Measurements from ENCODE around the gene SLC22A23. TPM values are rescaled to one million over a fixed set of nuclear protein-coding genes. Genes with fewer than 3 reads are reported as not detected.

The SLC22A23 gene
- total RNA-seq, 8 experiments from 2014 or later: 10.5 to 24.1 (median 13.2) TPM

- H3K4me3 ChIP-seq: peak overlapping the region; percentile 62 to 93 (median 68)
- WGBS, 10 experiments: 0 to 1% (median 0%) methylated on average over 2 to 16 of the region's 21 CpGs; no CpG with 5 or more reads in 1 of the 10 experiments
- peak; percentile 7 to 60 (median 18) for ATAC-seq (replicated peaks in 6 of 8)
- in situ Hi-C loops (cut with MboI; ENCODE audit: low pct_unique_long_range_greater_than_20kb in 2 of 9, low sequenced_read_pairs in 9 of 9, unreplicated experiment in 9 of 9): loop anchor here in 2 of 9 experiments (25.0 kb wide), 2 partner anchors 122 to 753 kb away; a partner anchor contains a TSS
- peaks cover 13 to 22% of the 10 kb centered on the region in 2 donors for H3K4me1 ChIP-seq (replicated peaks in 1 of 2)
- H3K27ac ChIP-seq: peak overlapping the region; percentile 62 to 85
These were observed 197.3 kb downstream of the SLC22A23 start for GRCh38 chr6:3259491-3259958.

GRCh38 chr6:3258720-3259490 lies 197.9 kb downstream of the SLC22A23 start, which contains the start of gene PSMG4:
TSS of gene PSMG4 (plus strand) at chr6:3258947. CDS start at chr6:3259023, 76 bp downstream.
- 0 to 7% (median 0%) methylated on average over 2 to 7 of the region's 80 CpGs; no CpG with 5 or more reads in 7 of the 10 experiments for WGBS, 10 experiments
- ATAC-seq (replicated peaks in 6 of 8): peak; percentile 75 to 92 (median 89)
- in situ Hi-C loops (cut with MboI; ENCODE audit: low pct_unique_long_range_greater_than_20kb in 2 of 9, low sequenced_read_pairs in 9 of 9, unreplicated experiment in 9 of 9): loop anchor here in 2 of 9 experiments (25.0 kb wide), 2 partner anchors 122 to 753 kb away; a partner anchor contains a TSS
- peak within 1 kb of the TSS; percentile 62 to 85 for H3K27ac ChIP-seq
- peaks cover 13 to 22% of the 10 kb centered on the region in 2 donors for H3K4me1 ChIP-seq (replicated peaks in 1 of 2)
- H3K4me3 ChIP-seq: peak within 1 kb of the TSS; percentile 62 to 93 (median 68)

GRCh38 chr6:3258201-3258600 lies 198.6 kb downstream of the SLC22A23 start:
- in situ Hi-C loops (cut with MboI; ENCODE audit: low pct_unique_long_range_greater_than_20kb in 2 of 9, low sequenced_read_pairs in 9 of 9, unreplicated experiment in 9 of 9): loop anchor here in 2 of 9 experiments (25.0 kb wide), 2 partner anchors 121 to 754 kb away; a partner anchor contains a TSS
- Histone ChIP-seq H3K4me1 (replicated peaks in 1 of 2) (peaks cover 13 to 22% of the 10 kb centered on the region in 2 donors), H3K27ac (peak overlapping the region; percentile 29 to 61), H3K4me3 (peak overlapping the region; percentile 62 to 93 (median 68))
- no peak for ATAC-seq (replicated peaks in 6 of 8)
- WGBS, 10 experiments: 0 to 80% (median 52%) methylated on average over 1 to 9 of the region's 12 CpGs; no CpG with 5 or more reads in 1 of the 10 experiments

GRCh38 chr6:3253597-3253961 lies 203.3 kb downstream of the SLC22A23 start:
- ATAC-seq (replicated peaks in 6 of 8): no peak

GRCh38 chr6:3252861-3253596 lies 203.8 kb downstream of the SLC22A23 start:
- 50 to 100% (median 97%) methylated on average over 1 to 13 of the region's 22 CpGs; no CpG with 5 or more reads in 3 of the 10 experiments for WGBS, 10 experiments
- H3K27ac ChIP-seq: no peak overlapping the region
- H3K4me1 ChIP-seq (replicated peaks in 1 of 2): peaks cover 33 to 40% of the 10 kb centered on the region in 2 donors
- in situ Hi-C loops (cut with MboI; ENCODE audit: low pct_unique_long_range_greater_than_20kb in 2 of 9, low sequenced_read_pairs in 9 of 9, unreplicated experiment in 9 of 9): loop anchor here in 2 of 9 experiments (25.0 kb wide), 2 partner anchors 116 to 759 kb away; a partner anchor contains a TSS
- ATAC-seq (replicated peaks in 6 of 8): peak in 2 of 8 experiments; percentile 44 to 50
- no peak overlapping the region for H3K4me3 ChIP-seq

More at GRCh38 chr6:3253597-3253961, 203.3 kb downstream of the SLC22A23 start:
- in situ Hi-C loops (cut with MboI; ENCODE audit: low pct_unique_long_range_greater_than_20kb in 2 of 9, low sequenced_read_pairs in 9 of 9, unreplicated experiment in 9 of 9): loop anchor here in 2 of 9 experiments (25.0 kb wide), 2 partner anchors 116 to 759 kb away; a partner anchor contains a TSS
- Histone ChIP-seq H3K4me3 (no peak overlapping the region), H3K27ac (no peak overlapping the region), H3K4me1 (replicated peaks in 1 of 2) (peaks cover 32 to 39% of the 10 kb centered on the region in 2 donors)
- 90 to 100% (median 96%) methylated on average over 2 to 5 of the region's 40 CpGs; no CpG with 5 or more reads in 7 of the 10 experiments for whole genome bisulfite sequencing, 10 experiments

DNA sequence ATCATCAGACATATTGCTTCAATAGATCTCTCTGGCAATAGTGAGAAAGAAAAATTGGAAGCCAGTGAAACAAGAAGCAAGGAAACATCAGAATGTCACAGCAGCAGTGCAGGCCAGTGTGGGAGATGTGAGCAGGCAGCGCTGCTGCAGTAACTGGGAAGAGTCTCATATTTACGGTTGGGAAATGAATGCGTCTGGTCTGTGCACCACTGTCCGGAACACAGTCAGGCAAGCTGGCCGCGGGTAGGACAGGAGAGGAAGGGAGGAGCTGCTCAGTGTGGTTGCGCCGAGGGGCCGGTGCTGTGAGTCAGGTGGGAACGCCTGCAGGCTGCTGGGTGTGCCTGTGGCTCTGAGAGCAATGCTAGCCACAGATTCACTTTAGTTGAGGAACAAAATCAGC lies 204.5 kb downstream of the SLC22A23 start:
- peak in 7 of 8 experiments; percentile 2 to 92 (median 6) for ATAC-seq (replicated peaks in 6 of 8)
- WGBS, 10 experiments: 10 to 94% (median 90%) methylated on average over 2 to 9 of the region's 10 CpGs; no CpG with 5 or more reads in 3 of the 10 experiments
- in situ Hi-C loops (cut with MboI; ENCODE audit: low pct_unique_long_range_greater_than_20kb in 2 of 9, low sequenced_read_pairs in 9 of 9, unreplicated experiment in 9 of 9): loop anchor here in 2 of 9 experiments (25.0 kb wide), 2 partner anchors 115 to 760 kb away; a partner anchor contains a TSS
- Histone ChIP-seq H3K27ac (no peak overlapping the region), H3K4me3 (no peak overlapping the region), H3K4me1 (replicated peaks in 1 of 2) (peaks cover 38 to 44% of the 10 kb centered on the region in 2 donors)

- H3K27ac ChIP-seq: peak overlapping the region in 1 of 2 donors; percentile 57
- H3K4me1 ChIP-seq (replicated peaks in 1 of 2): peaks cover 41 to 48% of the 10 kb centered on the region in 2 donors
- ATAC-seq (replicated peaks in 6 of 8): peak; percentile 22 to 82 (median 40)
- peak overlapping the region in 3 of 5 donors; percentile 1 to 9 (median 8) for H3K4me3 ChIP-seq
- 0 to 100% (median 32%) methylated on average over 1 to 13 of the region's 20 CpGs for WGBS, 10 experiments
- in situ Hi-C loops (cut with MboI; ENCODE audit: low pct_unique_long_range_greater_than_20kb in 2 of 9, low sequenced_read_pairs in 9 of 9, unreplicated experiment in 9 of 9): loop anchor here in 2 of 9 experiments (25.0 kb wide), 2 partner anchors 114 to 761 kb away; a partner anchor contains a TSS
These were observed 205.2 kb downstream of the SLC22A23 start for GRCh38 chr6:3251462-3252314.

GRCh38 chr6:3250231-3250675 lies 206.6 kb downstream of the SLC22A23 start:
- WGBS, 10 experiments: 50 to 100% (median 76%) methylated on average over 1 to 9 of the region's 9 CpGs; no CpG with 5 or more reads in 2 of the 10 experiments
- no peak for ATAC-seq (replicated peaks in 6 of 8)
- Histone ChIP-seq H3K4me1 (replicated peaks in 1 of 2) (peaks cover 44 to 48% of the 10 kb centered on the region in 2 donors), H3K4me3 (no peak overlapping the region), H3K27ac (peak overlapping the region in 1 of 2 donors; percentile 67)
- in situ Hi-C loops (cut with MboI; ENCODE audit: low pct_unique_long_range_greater_than_20kb in 2 of 9, low sequenced_read_pairs in 9 of 9, unreplicated experiment in 9 of 9): loop anchor here in 2 of 9 experiments (25.0 kb wide), 2 partner anchors 113 to 762 kb away; a partner anchor contains a TSS

DNA sequence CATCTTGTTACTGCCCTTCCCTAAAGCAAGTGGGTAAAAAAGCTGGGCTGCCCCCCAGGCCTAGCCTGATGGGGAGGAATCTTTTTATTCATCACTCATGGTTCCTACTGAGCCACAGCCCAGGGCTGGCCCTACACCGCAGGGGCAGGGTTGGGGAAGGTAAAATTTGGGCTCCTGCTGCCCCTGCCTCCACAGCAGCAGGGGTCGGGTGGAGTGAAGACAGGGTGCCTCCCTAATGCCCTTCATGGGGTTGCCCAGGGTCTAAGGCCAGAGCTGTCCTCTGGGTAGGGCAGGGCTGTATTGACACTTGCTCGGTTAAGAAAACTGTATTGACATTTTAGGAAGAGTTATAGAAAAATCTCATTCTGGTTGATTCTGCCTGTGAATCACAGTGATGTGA lies 207.0 kb downstream of the SLC22A23 start:
- 47 to 100% (median 88%) methylated on average over 1 to 3 of the region's 3 CpGs; no CpG with 5 or more reads in 5 of the 10 experiments for WGBS, 10 experiments
- in situ Hi-C loops (cut with MboI; ENCODE audit: low pct_unique_long_range_greater_than_20kb in 2 of 9, low sequenced_read_pairs in 9 of 9, unreplicated experiment in 9 of 9): loop anchor here in 3 of 9 experiments (25.0 kb wide), 3 partner anchors 113 to 762 kb away; partner anchors contain the start of gene NQO2 (in 1 of the 3)
- peak overlapping the region in 1 of 2 donors; percentile 67 for H3K27ac ChIP-seq
- no peak overlapping the region for H3K4me3 ChIP-seq
- peaks cover 44 to 48% of the 10 kb centered on the region in 2 donors for H3K4me1 ChIP-seq (replicated peaks in 1 of 2)
- ATAC-seq (replicated peaks in 6 of 8): no peak

- ATAC-seq (replicated peaks in 6 of 8): peak; percentile 51 to 94 (median 90)
- in situ Hi-C loops (cut with MboI; ENCODE audit: low pct_unique_long_range_greater_than_20kb in 2 of 9, low sequenced_read_pairs in 9 of 9, unreplicated experiment in 9 of 9): loop anchor here in 2 of 9 experiments (25.0 kb wide), 2 partner anchors 110 to 260 kb away; partner anchors contain the start of gene NQO2 (in 1 of the 2)
- WGBS, 10 experiments: 0 to 55% (median 26%) methylated on average over 1 to 23 of the region's 36 CpGs; no CpG with 5 or more reads in 2 of the 10 experiments
- Histone ChIP-seq H3K4me1 (replicated peaks in 1 of 2) (peaks cover 44 to 48% of the 10 kb centered on the region in 2 donors), H3K4me3 (peak overlapping the region; percentile 10 to 28 (median 18)), H3K27ac (peak overlapping the region; percentile 94 to 98)
These were observed 209.3 kb downstream of the SLC22A23 start for GRCh38 chr6:3247255-3248146.
